HG02943 (cell line): Measurements from ENCODE around the gene SLF1.

Experiments used
- ATAC-seq: cut with Tn5 transposase; IDR thresholded peaks from one replicate; pipeline ENCODE4 v1.9.1; 2021; ENCODE audit warnings: mild to moderate bottlenecking, low read depth, moderate library complexity; ENCODE audit not compliant: unreplicated experiment

Gene SLF1

DNA sequence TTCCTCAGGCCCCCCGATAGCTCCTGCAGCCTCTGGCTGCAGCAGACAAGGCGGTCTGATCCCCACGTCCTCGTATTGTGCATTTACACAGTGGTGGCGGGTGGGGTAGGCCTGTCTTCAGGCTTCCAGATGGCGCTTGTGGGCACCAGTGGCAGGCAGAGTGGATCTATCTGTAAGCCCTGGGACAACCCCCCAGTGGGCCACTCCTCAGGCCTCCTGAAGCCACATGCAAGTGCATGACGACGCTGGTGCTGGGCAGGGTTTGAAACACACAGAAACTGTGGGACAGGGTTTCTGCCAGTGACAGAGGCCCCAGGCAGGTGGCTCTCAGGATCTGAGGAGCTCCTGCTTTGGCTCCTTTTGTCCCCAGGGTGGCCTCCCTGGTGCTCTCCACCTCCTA lies 42.0 kb downstream of the SLF1 start:
- no peak for ATAC-seq

DNA sequence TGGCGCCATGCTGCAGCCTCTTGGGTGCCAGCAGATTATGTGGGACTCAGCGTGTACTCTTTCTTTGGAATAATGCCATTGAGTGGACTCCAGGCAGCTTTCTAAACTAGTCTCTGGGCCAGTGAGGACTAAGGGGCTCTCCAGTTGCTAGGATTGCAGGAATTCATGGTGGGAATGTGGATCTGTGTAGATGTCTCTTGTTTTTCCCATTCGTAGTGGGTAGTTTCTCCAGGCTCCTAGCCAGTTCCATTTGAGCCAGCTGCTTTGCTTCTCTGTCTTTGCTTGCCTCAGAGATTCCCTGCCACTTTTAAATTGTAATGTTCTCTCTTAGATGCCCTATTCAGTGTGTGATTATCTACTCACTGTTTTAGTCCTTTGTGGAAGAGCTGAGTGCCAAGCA lies 42.6 kb downstream of the SLF1 start:
- no peak for ATAC-seq

DNA sequence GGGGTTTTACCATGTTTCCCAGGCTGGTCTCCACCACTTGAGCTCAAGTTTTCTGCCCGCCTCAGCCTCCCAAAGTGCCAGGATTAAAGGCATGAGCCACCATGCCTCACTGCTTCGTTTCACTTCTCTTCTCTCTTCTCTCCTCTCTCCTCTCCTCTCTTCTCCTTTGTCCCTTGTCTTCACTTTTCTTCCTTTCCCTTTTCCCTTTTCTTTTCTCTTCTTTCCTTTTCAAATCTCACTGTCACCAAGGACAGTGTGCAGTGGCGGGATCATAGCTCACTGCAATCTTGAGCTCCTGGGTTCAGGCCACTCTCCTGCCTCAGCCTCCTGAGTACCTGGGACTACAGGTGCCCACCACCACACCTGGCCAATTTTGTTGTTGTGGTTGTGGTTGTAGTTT lies 49.5 kb downstream of the SLF1 start:
- no peak for ATAC-seq

DNA sequence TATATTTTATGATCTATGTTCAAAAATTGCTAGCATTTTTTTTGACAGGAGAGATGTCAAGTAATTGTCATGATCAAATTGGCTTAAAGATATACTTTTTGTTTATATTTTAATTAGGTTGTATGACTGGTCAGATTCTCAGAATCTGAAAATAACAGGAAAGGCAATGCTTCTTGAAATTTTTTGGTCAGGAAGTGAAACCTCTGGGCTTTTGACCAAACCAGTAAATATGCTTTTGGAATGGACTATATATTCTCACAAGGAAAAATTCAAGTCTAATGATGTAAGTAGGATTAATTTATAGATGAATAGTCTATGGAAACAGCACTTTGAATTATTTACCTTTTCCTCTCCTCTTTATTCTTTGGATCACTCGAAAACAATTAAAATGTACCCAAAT lies 52.3 kb downstream of the SLF1 start:
- ATAC-seq: no peak

DNA sequence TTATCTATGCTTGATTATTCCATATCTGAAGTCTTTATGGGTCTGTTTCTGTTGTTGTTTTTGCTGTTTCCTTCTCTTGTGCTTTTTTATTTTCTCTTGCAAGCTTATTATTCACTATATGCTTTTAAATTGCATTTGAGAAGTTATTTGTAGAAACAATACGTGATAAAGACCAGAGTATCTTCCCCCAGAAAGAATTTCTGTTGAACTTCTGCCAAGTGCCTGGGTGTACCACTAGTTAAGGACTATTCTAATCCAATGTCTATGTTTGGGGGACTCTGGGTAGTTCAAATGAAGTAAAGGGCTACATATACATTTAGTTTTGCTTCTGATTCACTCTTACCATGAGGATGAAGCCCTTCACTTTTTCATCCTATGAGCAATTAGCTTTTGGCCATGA lies 54.3 kb downstream of the SLF1 start:
- ATAC-seq: no peak

DNA sequence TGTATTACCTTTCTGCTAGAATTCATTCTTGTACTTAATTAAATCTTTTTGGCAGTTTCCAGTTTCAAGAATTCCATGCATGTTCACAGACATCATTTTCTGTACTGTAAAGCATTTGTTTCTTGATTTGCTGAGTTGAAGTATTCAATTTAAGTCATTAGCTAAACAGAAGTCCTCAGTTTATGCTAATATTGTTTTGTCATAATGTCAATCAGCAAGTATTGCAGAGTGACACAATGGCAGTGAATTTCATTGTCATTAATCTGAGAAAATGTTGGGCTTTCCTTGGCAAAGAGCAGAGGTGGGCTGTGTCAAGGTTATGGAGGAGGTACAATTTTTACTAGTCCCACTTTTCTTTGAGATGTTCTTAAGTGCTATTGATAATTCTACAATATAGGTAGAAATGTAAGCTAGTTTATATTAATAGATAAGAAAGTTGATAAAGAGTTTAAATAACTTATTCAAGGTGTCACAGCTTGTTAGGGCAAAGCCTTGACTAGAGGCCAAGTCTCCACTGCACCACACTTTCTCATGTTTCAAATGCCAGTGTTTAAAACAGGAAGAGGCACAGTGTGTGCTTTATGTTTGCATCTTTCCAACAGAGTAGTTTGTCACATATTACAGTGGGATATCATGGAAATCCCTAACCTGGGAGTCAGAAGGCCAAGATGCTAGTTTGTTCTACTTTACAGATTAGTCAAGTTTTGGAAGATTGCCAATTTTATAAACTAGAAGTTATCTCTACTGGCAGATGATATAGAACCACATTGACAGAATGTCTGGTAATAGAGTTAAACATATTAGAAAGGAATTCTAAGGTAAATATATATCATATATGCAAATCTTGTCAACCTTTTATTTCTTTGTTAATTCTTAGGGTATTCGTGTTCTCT lies 56.3 kb downstream of the SLF1 start:
- ATAC-seq: no peak

DNA sequence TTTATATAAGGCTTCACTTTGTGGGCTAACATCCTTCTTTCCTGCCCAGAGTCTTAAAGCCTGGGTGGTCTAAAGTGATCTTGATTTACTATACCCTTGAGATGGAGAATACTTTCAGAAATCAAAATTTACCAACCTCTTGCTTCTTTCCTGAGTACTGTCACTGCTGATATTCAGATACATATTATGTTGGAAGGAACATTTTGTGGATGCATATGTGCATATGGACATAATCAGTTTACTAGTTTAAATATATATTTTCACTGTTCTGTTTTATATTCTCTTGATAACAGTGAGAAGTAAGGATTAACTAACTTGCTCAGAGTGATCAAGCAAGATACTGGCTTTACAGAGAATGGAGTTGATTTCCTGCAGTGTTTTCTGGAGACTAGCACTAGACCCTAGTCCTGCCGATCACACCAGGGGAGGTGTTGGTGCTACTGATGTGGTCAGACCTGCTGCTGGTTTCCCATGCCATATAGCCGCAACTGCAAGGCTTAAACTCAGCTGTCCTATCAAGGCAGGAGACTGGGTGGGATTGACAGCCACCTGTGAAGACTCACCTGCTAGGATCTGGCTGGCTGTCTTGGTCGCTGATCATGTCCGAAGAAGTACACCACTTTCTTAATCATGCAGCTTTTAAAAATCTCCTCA lies 57.6 kb downstream of the SLF1 start:
- ATAC-seq: no peak

DNA sequence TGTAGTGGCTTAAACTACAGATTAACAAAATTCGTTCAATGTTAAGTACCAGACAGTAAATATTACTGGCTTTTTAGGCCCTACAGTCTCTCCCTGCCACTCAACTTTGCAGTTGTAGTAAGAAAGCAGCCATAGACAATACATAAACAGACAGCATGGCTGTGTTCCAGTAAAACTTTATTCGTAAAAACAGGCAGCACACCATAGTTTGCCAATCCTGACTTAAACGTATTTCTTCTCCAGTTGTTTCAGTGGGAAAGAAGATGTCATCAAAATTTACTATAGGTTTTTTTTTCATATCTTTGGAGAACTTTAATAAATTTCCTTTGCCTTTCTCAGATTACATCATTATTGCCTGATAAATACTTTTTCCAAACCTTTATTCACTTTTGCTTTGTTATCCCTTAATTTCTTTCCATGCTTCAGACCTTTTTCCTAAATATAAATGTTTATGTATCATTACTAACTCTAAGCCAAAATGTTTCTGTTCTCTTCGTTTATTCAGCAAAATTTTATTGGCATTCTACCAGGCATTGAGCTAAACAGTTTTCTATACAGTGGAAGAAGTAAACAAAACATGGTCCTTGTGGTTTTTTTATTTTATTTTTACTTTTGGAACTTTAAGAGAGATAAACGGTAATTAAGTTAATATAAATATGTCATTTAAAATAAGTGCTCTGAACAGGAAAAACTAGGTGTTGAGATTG lies 64.5 kb downstream of the SLF1 start:
- no peak for ATAC-seq

DNA sequence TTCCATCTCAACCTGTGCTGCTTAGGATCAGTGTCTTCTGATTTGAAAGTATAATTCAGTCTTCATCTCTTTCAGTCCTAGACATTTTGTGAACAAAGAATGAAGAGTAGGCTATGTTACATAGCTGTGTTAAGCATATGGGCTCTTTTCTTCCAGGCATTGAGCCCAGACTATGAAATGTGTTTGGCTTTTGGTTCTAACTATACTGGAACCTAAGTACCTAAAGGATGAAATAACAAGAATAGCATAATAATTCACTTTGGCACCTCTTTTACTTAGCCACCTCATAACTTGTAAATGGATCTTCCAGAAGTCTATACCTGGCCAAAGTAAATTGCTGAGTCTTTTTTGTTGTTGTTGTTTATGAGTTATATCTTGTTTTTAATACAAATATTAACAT lies 71.4 kb downstream of the SLF1 start:
- no peak for ATAC-seq

DNA sequence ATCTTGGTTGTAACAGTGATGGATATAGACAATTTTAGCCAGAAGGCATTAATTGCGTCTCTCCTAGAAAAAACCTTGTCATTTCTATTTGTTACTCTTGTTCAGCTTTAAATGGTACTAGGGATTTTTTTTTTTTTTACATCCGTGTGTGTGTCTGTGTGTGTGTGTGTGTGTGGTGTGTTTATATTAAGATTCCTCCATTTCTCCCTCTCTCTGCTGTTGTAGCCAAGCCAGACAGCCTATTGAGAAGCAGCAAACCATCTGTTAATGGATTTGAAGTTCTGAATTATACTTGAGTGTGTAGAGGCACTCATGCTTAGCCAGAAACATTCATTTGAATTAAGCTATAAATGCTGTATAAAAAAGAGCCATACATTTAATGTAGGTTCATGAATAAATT lies 72.3 kb downstream of the SLF1 start:
- no peak for ATAC-seq

DNA sequence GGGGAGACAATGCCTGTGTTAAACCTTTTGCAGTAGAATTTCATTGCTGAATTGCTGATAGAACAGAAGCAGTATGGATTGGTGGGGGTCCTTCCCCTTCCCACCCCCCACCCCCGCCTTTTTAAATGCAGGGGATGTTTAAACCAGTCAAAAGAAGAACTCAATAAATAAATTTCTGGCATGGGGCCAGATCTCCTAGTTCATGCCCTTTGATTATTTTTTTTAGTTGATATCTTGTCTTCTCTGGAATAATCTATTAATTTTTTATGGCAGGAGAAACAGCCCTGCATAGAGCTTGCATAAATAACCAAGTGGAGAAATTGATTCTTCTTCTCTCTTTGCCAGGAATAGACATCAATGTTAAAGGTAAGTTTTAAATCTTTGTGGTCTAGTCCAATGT lies 72.8 kb downstream of the SLF1 start:
- no peak for ATAC-seq

DNA sequence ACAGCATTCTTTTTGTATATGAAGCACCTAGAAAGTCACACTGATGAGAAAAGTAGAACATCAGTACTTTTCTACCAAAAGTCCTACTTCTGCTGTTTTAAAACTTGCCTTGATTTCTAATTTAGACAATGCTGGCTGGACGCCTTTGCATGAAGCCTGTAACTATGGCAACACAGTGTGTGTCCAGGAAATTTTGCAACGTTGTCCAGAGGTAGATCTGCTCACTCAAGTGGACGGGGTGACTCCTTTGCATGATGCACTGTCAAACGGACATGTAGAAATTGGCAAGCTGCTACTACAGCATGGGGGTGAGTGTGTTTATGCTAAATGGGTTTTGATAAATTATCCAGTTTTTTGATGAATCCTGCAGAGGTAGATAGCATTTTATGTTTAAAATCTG lies 73.5 kb downstream of the SLF1 start:
- ATAC-seq: no peak

DNA sequence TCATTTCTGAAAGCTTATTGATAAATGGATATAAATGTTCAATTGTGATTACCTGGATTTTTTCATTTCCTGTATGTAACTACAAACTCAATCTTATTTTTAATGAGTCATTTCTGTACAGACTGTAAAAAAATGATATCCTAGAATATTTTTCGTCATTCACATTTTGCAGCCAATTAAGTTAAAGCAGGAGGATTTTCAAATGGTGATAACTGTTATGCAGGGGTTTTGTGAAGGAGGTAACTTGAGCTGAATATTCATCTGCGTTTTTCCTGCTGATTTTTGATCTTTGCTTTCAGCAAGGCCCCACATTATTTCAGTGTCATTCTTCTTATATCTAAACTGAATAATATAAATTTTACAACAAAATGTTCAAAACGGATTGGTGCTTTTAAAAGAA lies 74.1 kb downstream of the SLF1 start:
- ATAC-seq: no peak

DNA sequence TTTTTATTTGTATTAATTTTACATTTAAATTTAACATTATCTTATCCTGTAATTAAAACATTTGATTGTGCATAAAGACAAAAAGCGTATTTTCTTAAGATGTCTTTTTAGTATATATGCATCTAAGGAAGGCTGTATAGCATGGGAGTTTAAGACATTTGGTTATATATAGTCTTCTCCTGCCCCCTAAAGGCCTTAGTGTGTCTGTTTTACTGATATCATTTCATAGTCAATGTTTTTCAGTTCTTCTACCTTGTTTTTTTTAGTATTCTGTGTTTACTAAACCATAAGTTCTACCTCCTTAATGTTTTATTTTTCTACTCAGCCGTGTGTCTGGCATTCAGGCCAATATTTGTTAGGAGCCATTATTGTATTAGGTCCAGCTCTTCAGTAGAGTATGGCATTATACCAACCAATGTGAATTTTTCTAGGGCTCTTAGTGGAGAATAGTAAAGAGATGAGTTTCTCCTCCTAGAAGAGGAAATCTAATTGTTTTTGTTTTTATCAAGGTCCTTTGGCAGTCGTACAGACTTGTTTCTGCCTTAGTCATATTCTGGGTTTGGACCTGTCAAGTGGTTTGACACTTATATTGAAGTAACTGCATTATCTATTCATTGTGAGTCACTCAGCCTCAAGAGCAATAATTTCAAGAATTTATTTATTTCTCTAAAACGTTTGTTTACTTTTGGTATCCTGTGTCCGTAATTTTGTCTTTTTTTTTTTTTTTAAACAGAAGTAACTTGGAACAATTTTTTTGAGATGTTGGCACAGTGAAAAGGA lies 74.8 kb downstream of the SLF1 start:
- peak; percentile 73 for ATAC-seq

DNA sequence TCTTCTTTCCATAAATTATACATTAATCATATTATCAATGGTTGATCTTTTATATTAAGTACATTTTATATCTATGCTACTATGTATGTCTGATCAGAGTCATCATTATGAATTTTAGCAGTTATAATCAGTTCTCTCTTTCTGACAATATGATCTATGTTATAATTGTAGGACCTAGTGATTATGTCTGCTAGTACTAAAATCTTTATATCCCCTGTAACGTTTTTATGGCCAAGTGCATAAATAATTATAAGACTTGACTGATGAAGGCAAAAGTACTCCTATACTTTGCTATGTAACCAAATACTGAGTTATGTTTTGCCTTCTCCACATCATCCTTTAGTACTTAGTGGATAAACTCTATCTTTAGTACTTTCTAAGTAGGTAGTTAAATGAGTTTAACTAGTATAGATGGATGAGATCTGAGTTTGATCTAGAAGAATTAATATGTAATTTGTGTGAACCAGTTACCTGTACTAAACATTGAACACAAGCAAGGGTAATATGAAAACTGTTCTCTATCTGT lies 75.4 kb downstream of the SLF1 start:
- no peak for ATAC-seq

DNA sequence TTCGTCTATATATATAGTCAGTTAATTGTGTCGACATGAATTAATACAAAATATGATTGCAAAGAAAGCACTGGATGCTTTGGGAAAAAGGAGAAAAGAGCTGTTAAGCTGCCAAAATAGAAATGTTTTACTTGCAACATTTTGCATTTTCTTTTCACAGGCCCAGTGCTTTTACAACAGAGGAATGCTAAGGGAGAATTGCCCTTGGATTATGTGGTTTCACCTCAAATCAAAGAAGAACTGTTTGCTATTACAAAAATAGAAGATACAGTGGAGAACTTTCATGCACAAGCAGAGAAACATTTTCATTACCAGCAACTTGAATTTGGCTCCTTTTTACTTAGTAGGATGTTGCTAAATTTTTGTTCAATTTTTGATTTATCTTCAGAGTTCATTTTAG lies 76.2 kb downstream of the SLF1 start:
- no peak for ATAC-seq

DNA sequence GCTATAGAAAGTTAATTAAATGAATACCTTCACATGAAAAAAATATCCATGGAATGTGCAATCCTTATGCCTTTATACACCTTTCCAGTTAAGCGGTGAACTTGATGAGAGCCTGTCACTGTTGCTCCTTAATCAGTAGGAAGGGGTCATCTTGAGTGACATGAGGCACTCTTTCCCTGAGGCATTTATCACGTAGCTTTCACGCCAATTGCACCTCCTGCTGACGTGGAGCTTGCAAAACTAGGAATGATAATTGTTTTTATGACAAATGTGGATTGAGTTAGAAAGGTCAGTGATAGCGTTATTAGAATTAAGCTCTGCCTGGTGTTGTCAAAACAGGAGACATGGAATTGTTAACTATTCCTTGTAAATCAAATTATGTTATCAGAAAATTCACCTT lies 79.7 kb downstream of the SLF1 start:
- ATAC-seq: no peak

DNA sequence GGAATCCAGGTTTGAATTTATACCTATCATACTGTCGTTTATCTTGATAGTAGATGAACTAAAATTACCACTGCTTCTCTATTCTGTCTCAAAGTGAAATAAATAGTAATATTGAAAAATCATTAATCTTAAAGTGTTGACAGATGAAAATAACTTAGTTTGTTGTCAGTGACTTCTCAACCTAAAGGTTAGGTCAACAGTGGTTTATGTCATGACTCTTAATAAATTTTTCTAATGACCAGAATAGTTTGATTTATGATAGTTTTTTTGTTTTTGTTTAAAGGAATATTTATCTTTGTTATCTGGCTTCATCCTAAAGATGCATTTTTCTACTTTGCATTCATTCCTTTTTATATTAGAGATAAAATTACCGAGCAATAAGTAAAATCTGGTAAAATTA lies 81.1 kb downstream of the SLF1 start:
- no peak for ATAC-seq

DNA sequence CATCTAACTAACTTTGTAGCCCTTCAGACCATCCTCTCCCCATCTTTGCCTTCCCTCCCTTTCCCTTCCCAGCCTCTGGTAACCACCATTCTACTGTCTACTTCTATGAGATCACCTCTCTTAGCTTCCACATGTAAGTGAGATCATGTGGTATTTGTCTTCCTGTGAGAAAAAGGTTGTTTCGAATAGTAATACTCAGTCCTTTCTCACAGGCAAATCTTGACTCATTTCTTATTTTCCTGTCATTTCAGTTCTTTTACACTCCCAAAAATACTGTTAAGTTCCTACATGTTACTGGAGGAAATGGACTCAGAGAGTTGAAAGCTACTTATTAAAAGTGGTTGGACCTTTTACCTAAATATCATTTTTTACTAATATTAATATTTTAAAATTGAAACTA lies 82.1 kb downstream of the SLF1 start:
- ATAC-seq: peak; percentile 46

DNA sequence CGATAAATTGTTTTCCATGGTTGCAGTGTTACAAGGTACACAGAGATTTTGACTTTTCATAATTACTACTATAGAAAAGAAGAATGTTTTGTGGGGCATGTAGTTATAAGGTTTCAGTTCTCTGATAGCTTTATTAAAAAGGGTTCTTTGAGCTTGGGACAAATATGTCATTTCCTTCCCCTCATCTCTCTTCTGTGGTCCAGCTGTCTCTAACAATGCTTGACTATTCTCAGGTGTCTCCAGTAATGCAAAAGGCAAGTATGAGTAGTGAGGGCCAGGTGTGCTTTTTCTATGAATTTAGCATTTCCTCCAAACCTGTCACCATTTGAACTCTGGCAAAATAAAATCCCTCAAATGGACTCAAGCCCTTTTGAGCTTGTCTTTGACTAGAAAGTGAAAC lies 84.3 kb downstream of the SLF1 start:
- ATAC-seq: peak; percentile 58

DNA sequence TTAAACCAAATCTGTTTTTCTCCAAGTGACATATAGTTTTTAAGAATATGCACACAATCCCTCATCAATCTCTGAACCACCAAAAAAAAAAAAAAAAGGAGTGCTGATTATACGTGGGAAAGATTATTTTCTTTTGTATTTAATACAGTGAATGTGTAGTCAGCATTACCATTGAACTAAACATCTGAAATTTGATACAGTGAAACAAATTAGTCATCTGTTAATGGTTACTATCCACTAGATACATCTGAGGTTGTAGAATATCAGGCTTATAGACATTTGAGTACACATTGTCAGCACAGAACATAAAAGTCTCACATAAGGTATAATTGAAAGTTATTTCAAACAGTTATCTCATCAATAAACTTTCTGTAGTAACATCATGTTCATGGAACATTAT lies 87.0 kb downstream of the SLF1 start:
- ATAC-seq: no peak
